Osteoblast (primary cell): ENCODE data around the gene SLC12A8. TPM values are rescaled to one million over a fixed set of nuclear protein-coding genes. Genes with fewer than 3 reads are reported as not detected.

Experiments used
- DNase-seq: peaks from one replicate; pipeline ENCODE4 v3.0.0; 2011; ENCODE audit warnings: low spot score, mixed read lengths; ENCODE audit not compliant: insufficient read length; ENCODE audit errors: missing footprints
- H2AFZ ChIP-seq: 2 replicates; pipeline ENCODE4 v1.6.0; 2011; ENCODE audit warnings: mild to moderate bottlenecking, low read length
- H3K27ac ChIP-seq: 2 replicates; pipeline ENCODE4 v1.5.1; 2011; ENCODE audit warnings: mild to moderate bottlenecking, low read depth, low read length, moderate library complexity
- H3K27me3 ChIP-seq: 2 replicates; pipeline ENCODE4 v1.6.0; 2012; ENCODE audit warnings: mild to moderate bottlenecking, control low read depth, inconsistent platforms, low read length, moderate library complexity; ENCODE audit not compliant: insufficient read depth
- H3K36me3 ChIP-seq: 2 replicates; pipeline ENCODE4 v1.5.1; 2011; ENCODE audit warnings: mild to moderate bottlenecking, low read length, control low read depth, moderate library complexity; ENCODE audit not compliant: insufficient read depth
- H3K4me1 ChIP-seq: 2 replicates; pipeline ENCODE4 v1.5.1; 2011; ENCODE audit warnings: mild to moderate bottlenecking, low read length, control low read depth, moderate library complexity; ENCODE audit not compliant: insufficient read depth
- H3K4me2 ChIP-seq: 2 replicates; pipeline ENCODE4 v1.6.0; 2011; ENCODE audit warnings: mild to moderate bottlenecking, low read length; ENCODE audit not compliant: insufficient read depth
- H3K4me3 ChIP-seq: fragments of 200-600 bp; sonication (generic); 3 replicates; pipeline ENCODE4 v1.5.1; 2012; ENCODE audit warnings: mild to moderate bottlenecking, low read length, inconsistent platforms; ENCODE audit not compliant: insufficient read depth
- H3K79me2 ChIP-seq: 2 replicates; pipeline ENCODE4 v1.6.0; 2012; ENCODE audit warnings: mild to moderate bottlenecking, low read length, control low read depth, inconsistent platforms; ENCODE audit not compliant: insufficient read depth
- H3K9me3 ChIP-seq: 2 replicates; pipeline ENCODE4 v1.5.1; 2011; ENCODE audit warnings: low read depth, low read length, control low read depth
- H4K20me1 ChIP-seq: 2 replicates; pipeline ENCODE4 v1.6.0; 2012; ENCODE audit warnings: mild to moderate bottlenecking, low read length, control low read depth; ENCODE audit not compliant: insufficient read depth
- total RNA-seq: library from RNA; depleted of rRNA; stranded (reverse); fragments of >200 nt; gene quantifications from 2 replicates; pipeline ENCODE4 v1.2.3, GENCODE V29; 2012
- TF ChIP-seq, protein P1 (sequence below): IDR thresholded peaks from 2 replicates; pipeline ENCODE4 v1.5.1; 2011; ENCODE audit warnings: mild to moderate bottlenecking, low read depth, low read length, moderate library complexity; ENCODE audit errors: extremely low read depth

SLC12A8 gene
- total RNA-seq, 1 donor, result 36.2 TPM

GRCh38 chr3:125054062-125054448 is 158.5 kb downstream of the SLC12A8 start:
- no peak overlapping the region for H2AFZ ChIP-seq
- peaks cover 26% of the 10 kb centered on the region for H4K20me1 ChIP-seq
- TF ChIP-seq, protein P1, sequence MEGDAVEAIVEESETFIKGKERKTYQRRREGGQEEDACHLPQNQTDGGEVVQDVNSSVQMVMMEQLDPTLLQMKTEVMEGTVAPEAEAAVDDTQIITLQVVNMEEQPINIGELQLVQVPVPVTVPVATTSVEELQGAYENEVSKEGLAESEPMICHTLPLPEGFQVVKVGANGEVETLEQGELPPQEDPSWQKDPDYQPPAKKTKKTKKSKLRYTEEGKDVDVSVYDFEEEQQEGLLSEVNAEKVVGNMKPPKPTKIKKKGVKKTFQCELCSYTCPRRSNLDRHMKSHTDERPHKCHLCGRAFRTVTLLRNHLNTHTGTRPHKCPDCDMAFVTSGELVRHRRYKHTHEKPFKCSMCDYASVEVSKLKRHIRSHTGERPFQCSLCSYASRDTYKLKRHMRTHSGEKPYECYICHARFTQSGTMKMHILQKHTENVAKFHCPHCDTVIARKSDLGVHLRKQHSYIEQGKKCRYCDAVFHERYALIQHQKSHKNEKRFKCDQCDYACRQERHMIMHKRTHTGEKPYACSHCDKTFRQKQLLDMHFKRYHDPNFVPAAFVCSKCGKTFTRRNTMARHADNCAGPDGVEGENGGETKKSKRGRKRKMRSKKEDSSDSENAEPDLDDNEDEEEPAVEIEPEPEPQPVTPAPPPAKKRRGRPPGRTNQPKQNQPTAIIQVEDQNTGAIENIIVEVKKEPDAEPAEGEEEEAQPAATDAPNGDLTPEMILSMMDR, result no peak
- H3K79me2 ChIP-seq, result peaks cover 54% of the 10 kb centered on the region
- no peaks in the 10 kb centered on the region for H3K9me3 ChIP-seq
- peaks cover 25% of the 10 kb centered on the region for H3K36me3 ChIP-seq
- peak; percentile 69 for DNase-seq
- H3K27me3 ChIP-seq, result no peaks in the 10 kb centered on the region
- H3K4me1 ChIP-seq, result peaks cover 49% of the 10 kb centered on the region
- peak overlapping the region; percentile 72 for H3K4me3 ChIP-seq
- H3K27ac ChIP-seq, result peak overlapping the region; percentile 99
- peak overlapping the region; percentile 79 for H3K4me2 ChIP-seq

- Histone ChIP-seq H3K4me3 (peak overlapping the region; percentile 72), H3K27ac (peak overlapping the region; percentile 99), H3K9me3 (no peaks in the 10 kb centered on the region), H3K79me2 (peaks cover 61% of the 10 kb centered on the region), H3K36me3 (peaks cover 31% of the 10 kb centered on the region), H4K20me1 (peaks cover 31% of the 10 kb centered on the region), H3K4me2 (peak overlapping the region; percentile 79), H3K4me1 (peaks cover 49% of the 10 kb centered on the region), H2AFZ (no peak overlapping the region), H3K27me3 (no peaks in the 10 kb centered on the region)
- TF ChIP-seq, protein P1, result no peak
- peak; percentile 59 for DNase-seq
These were observed 159.2 kb downstream of the SLC12A8 start for GRCh38 chr3:125053304-125053699.

- Histone ChIP-seq H3K79me2 (peaks cover 67% of the 10 kb centered on the region), H4K20me1 (peaks cover 36% of the 10 kb centered on the region), H2AFZ (no peak overlapping the region), H3K4me1 (peaks cover 49% of the 10 kb centered on the region), H3K4me3 (peak overlapping the region; percentile 72), H3K27ac (peak overlapping the region; percentile 99), H3K36me3 (peaks cover 36% of the 10 kb centered on the region), H3K9me3 (no peaks in the 10 kb centered on the region), H3K27me3 (no peaks in the 10 kb centered on the region), H3K4me2 (peak overlapping the region; percentile 79)
- TF ChIP-seq, protein P1, result no peak
- DNase-seq, result peak; percentile 93
These were observed 159.8 kb downstream of the SLC12A8 start for GRCh38 chr3:125052624-125053303.

- Histone ChIP-seq H3K4me1 (peaks cover 46% of the 10 kb centered on the region), H3K36me3 (peaks cover 44% of the 10 kb centered on the region), H3K9me3 (no peaks in the 10 kb centered on the region), H3K4me3 (peak overlapping the region; percentile 72), H2AFZ (no peak overlapping the region), H3K27me3 (no peaks in the 10 kb centered on the region), H3K4me2 (peak overlapping the region; percentile 79), H4K20me1 (peaks cover 44% of the 10 kb centered on the region), H3K79me2 (peaks cover 75% of the 10 kb centered on the region), H3K27ac (peak overlapping the region; percentile 99)
- DNase-seq, result peak; percentile 96
- TF ChIP-seq, protein P1, result no peak
These were observed 160.6 kb downstream of the SLC12A8 start for GRCh38 chr3:125051715-125052581.
